Measurements from ENCODE around the gene DAB2IP.

The DAB2IP gene

DNA sequence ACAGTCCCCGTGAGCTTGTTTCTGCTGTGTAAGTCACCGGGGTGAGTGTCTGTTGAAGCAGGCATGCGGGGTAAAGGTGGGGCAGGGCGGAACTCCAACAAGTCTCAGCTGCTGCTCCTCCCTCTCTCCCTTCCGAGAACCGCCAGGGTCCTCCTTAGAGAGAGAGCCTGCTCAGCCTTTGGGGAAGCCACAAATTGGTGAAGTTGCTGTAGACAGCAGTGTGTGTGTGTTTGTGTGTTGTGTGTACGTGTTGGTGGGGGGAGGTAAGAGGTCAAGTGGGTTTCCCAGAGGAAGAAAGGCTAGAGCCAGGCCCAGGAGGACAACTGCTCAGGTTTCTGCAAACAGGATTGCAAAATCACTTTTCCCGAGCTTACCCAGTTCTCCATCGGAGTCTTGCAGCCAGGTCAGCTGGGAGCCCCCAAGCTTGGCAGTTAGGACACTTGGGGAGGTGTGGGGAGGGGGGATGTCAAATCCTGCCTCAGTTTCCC, 38.9 kb upstream of the DAB2IP start:
- H3K9ac ChIP-seq (ENCODE audit: low read length), result no peak overlapping the region
- H4K8ac ChIP-seq (ENCODE audit: low read length), result no peak overlapping the region

DNA sequence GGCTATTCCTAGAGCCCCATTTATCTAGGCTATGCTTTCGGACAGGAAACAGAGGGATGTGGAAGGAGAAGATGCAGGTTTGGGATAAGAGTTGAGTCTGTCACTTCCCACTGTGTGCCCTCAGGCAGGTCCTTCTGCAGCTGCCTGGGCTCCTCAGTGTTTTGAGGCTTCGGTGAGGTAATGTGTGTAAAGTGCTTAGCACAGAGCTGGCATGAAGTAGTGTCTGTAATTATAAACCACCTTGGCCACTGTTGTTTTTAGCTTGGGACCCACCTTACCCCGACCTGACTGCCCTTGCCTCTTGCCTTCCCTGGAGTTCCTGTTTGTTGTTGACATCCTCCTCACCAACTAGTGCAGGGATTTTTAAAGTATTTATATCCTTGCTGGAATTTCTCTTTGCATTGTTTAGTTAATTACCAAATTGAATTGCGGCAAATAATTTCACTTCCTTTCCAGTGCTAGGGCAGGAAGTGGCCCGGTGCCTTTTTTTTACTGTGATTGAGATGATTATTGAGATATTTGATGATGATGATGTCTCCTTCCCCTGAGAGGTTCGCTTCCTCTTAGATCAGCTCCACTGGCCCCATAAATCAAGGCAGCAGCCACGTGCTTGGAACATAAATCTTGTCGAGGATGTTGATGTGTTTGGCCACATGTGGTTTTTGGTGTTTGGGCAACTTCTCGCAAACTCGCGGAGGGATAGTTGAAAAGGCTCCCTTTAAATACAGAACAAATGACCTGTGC, 38.3 kb upstream of the DAB2IP start:
- Histone ChIP-seq H3K23ac (ENCODE audit: low read length in 2 of 2) (no peak overlapping the region), H2BK12ac (ENCODE audit: low read length in 2 of 2) (no peak overlapping the region), H3K4me2 (ENCODE audit: low read length, poor library complexity, severe bottlenecking) (no peak overlapping the region), H3K18ac (ENCODE audit: low read depth in 1 of 2, low read length in 2 of 2) (no peak overlapping the region), H2BK15ac (ENCODE audit: low read depth, poor library complexity, severe bottlenecking) (no peak overlapping the region), H2BK120ac (ENCODE audit: low read depth, low read length) (no peak overlapping the region), H3K27ac (ENCODE audit: low read length, poor library complexity, severe bottlenecking) (no peak overlapping the region), H3K14ac (ENCODE audit: low read length in 2 of 2) (no peak overlapping the region), H3K9me3 (ENCODE audit: control insufficient read depth, low read length) (no peaks in the 10 kb centered on the region), H3K4ac (ENCODE audit: low read depth in 1 of 2, low read length in 2 of 2) (no peak overlapping the region), H3K4me3 (ENCODE audit: insufficient read depth in 1 of 2, low read depth in 1 of 2, low read length in 2 of 2) (no peak overlapping the region), H2AFZ (ENCODE audit: low read depth, low read length) (no peak overlapping the region), H3K9ac (ENCODE audit: low read length) (no peak overlapping the region), H3K36me3 (ENCODE audit: control insufficient read depth in 1 of 2, insufficient read depth in 2 of 2, low read depth in 1 of 2, low read length in 2 of 2) (no peaks in the 10 kb centered on the region), H2BK5ac (ENCODE audit: low read depth, low read length, poor library complexity, severe bottlenecking) (no peak overlapping the region), H4K91ac (ENCODE audit: low read length) (no peak overlapping the region), H3K79me1 (replicated peaks; ENCODE audit: low read length, poor library complexity, severe bottlenecking) (peaks cover 2% of the 10 kb centered on the region), H3K4me1 (ENCODE audit: control insufficient read depth, insufficient read depth, low read depth, low read length) (peaks cover 15% of the 10 kb centered on the region), H2AK5ac (ENCODE audit: low read length, severe bottlenecking) (no peak overlapping the region), H3K27me3 (ENCODE audit: control insufficient read depth in 1 of 2, insufficient read depth in 1 of 2, low read length in 2 of 2) (peaks cover 17 to 43% of the 10 kb centered on the region in 2 experiments), H4K8ac (ENCODE audit: low read length) (no peak overlapping the region)
- peak; percentile 50 for DNase-seq
- 29% methylated on average over 6 of the region's 11 CpGs for WGBS

More for the DNA sequence above, 38.9 kb upstream of the DAB2IP start:
- Histone ChIP-seq H4K91ac (ENCODE audit: low read length) (no peak overlapping the region), H2BK12ac (ENCODE audit: low read length in 2 of 2) (no peak overlapping the region), H3K14ac (ENCODE audit: low read length in 2 of 2) (no peak overlapping the region), H3K4me1 (ENCODE audit: control insufficient read depth, insufficient read depth, low read depth, low read length) (peaks cover 19% of the 10 kb centered on the region), H2AFZ (ENCODE audit: low read depth, low read length) (no peak overlapping the region), H3K4me3 (ENCODE audit: insufficient read depth in 1 of 2, low read depth in 1 of 2, low read length in 2 of 2) (no peak overlapping the region), H3K4ac (ENCODE audit: low read depth in 1 of 2, low read length in 2 of 2) (no peak overlapping the region), H3K18ac (ENCODE audit: low read depth in 1 of 2, low read length in 2 of 2) (no peak overlapping the region), H2BK120ac (ENCODE audit: low read depth, low read length) (no peak overlapping the region), H3K9me3 (ENCODE audit: control insufficient read depth, low read length) (no peaks in the 10 kb centered on the region), H3K23ac (ENCODE audit: low read length in 2 of 2) (no peak overlapping the region), H2BK5ac (ENCODE audit: low read depth, low read length, poor library complexity, severe bottlenecking) (no peak overlapping the region), H3K27ac (ENCODE audit: low read length, poor library complexity, severe bottlenecking) (no peak overlapping the region), H3K27me3 (ENCODE audit: control insufficient read depth in 1 of 2, insufficient read depth in 1 of 2, low read length in 2 of 2) (peaks cover 17 to 42% of the 10 kb centered on the region in 2 experiments), H3K79me1 (replicated peaks; ENCODE audit: low read length, poor library complexity, severe bottlenecking) (peaks cover 2% of the 10 kb centered on the region), H3K4me2 (ENCODE audit: low read length, poor library complexity, severe bottlenecking) (no peak overlapping the region), H3K36me3 (ENCODE audit: control insufficient read depth in 1 of 2, insufficient read depth in 2 of 2, low read depth in 1 of 2, low read length in 2 of 2) (no peaks in the 10 kb centered on the region), H2BK15ac (ENCODE audit: low read depth, poor library complexity, severe bottlenecking) (no peak overlapping the region), H2AK5ac (ENCODE audit: low read length, severe bottlenecking) (no peak overlapping the region)
- peak; percentile 53 for DNase-seq
- 0% methylated on average over 3 of the region's 9 CpGs for WGBS

DNA sequence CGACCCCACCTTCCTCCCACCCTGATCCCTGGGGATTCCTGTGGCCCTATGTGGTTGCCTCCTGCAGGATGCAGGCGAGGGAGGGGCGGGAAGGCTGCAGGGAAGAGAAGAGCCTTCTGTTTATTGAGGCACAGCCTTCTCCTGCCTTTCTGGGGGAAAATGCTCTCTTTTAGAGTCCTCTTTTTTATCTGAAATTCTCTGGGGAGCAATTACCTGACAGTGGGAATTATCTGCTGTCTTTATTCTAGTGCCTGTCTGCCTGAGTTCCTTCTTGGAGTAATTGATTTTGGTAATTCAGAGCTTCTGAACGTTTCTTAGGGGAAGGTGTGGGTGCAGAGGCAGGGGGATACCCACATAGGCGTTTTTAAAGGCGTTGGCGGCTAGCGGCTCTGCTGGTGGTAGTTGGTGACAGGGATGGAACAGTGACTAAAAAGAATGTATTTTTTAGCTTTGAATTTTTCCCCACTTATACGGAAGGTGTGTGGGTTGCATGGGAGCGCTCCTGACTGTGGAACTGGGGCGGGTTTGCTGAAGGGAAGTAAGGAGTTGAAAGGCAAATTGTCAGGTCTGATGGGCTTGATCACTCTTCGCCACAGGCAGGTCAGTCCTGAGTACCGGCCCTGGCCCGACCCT, 35.2 kb upstream of the DAB2IP start:
- Histone ChIP-seq H3K27me3 (ENCODE audit: control insufficient read depth in 1 of 2, insufficient read depth in 1 of 2, low read length in 2 of 2) (peaks cover 17 to 33% of the 10 kb centered on the region in 2 experiments), H4K91ac (ENCODE audit: low read length) (no peak overlapping the region), H3K14ac (ENCODE audit: low read length in 2 of 2) (no peak overlapping the region), H2AFZ (ENCODE audit: low read depth, low read length) (no peak overlapping the region), H3K79me1 (replicated peaks; ENCODE audit: low read length, poor library complexity, severe bottlenecking) (peaks cover 2% of the 10 kb centered on the region), H3K4me3 (ENCODE audit: insufficient read depth in 1 of 2, low read depth in 1 of 2, low read length in 2 of 2) (no peak overlapping the region), H3K9ac (ENCODE audit: low read length) (no peak overlapping the region), H2BK120ac (ENCODE audit: low read depth, low read length) (no peak overlapping the region), H3K23ac (ENCODE audit: low read length in 2 of 2) (no peak overlapping the region), H3K36me3 (ENCODE audit: control insufficient read depth in 1 of 2, insufficient read depth in 2 of 2, low read depth in 1 of 2, low read length in 2 of 2) (no peaks in the 10 kb centered on the region), H3K4ac (ENCODE audit: low read depth in 1 of 2, low read length in 2 of 2) (no peak overlapping the region), H3K9me3 (ENCODE audit: control insufficient read depth, low read length) (no peaks in the 10 kb centered on the region), H2BK12ac (ENCODE audit: low read length in 2 of 2) (no peak overlapping the region), H2AK5ac (ENCODE audit: low read length, severe bottlenecking) (no peak overlapping the region), H2BK5ac (ENCODE audit: low read depth, low read length, poor library complexity, severe bottlenecking) (no peak overlapping the region), H2BK15ac (ENCODE audit: low read depth, poor library complexity, severe bottlenecking) (no peak overlapping the region), H3K18ac (ENCODE audit: low read depth in 1 of 2, low read length in 2 of 2) (no peak overlapping the region), H3K27ac (ENCODE audit: low read length, poor library complexity, severe bottlenecking) (no peak overlapping the region), H4K8ac (ENCODE audit: low read length) (no peak overlapping the region), H3K4me1 (ENCODE audit: control insufficient read depth, insufficient read depth, low read depth, low read length) (peaks cover 18% of the 10 kb centered on the region), H3K4me2 (ENCODE audit: low read length, poor library complexity, severe bottlenecking) (no peak overlapping the region)
- DNase-seq, result no peak
- 83% methylated on average over 14 of the region's 14 CpGs for WGBS

DNA sequence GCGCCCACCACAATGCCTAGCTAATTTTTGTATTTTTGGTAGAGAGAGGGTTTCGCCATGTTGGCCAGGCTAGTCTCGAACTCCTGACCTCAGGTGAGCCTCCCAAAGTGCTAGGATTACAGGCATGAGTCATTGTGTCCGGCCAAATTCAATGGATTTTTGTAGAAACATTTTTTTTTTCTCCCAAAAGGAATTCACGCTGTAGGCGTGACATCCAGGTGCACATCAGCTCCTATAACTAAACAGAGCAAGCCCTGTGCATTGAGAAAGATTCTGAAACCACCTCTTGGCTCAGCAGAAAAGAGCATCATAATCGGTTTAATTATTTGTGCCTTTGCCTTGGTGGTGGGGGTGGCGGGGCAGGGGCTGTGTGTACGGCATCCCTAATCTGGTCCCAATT, 32.9 kb upstream of the DAB2IP start:
- no peak overlapping the region for H3K27ac ChIP-seq (ENCODE audit: low read length, poor library complexity, severe bottlenecking)
- H3K4ac ChIP-seq (ENCODE audit: low read depth in 1 of 2, low read length in 2 of 2), result no peak overlapping the region
- no peak overlapping the region for H3K18ac ChIP-seq (ENCODE audit: low read depth in 1 of 2, low read length in 2 of 2)
- no peak overlapping the region for H3K4me3 ChIP-seq (ENCODE audit: insufficient read depth in 1 of 2, low read depth in 1 of 2, low read length in 2 of 2)
- H3K79me1 ChIP-seq (replicated peaks; ENCODE audit: low read length, poor library complexity, severe bottlenecking), result peaks cover 2% of the 10 kb centered on the region
- no peak overlapping the region for H3K9ac ChIP-seq (ENCODE audit: low read length)
- no peaks in the 10 kb centered on the region for H3K36me3 ChIP-seq (ENCODE audit: control insufficient read depth in 1 of 2, insufficient read depth in 2 of 2, low read depth in 1 of 2, low read length in 2 of 2)
- H3K4me2 ChIP-seq (ENCODE audit: low read length, poor library complexity, severe bottlenecking), result no peak overlapping the region
- H2AFZ ChIP-seq (ENCODE audit: low read depth, low read length), result no peak overlapping the region
- no peaks in the 10 kb centered on the region for H3K9me3 ChIP-seq (ENCODE audit: control insufficient read depth, low read length)
- peaks cover 22% of the 10 kb centered on the region for H3K4me1 ChIP-seq (ENCODE audit: control insufficient read depth, insufficient read depth, low read depth, low read length)
- DNase-seq, result no peak
- no peak overlapping the region for H2BK12ac ChIP-seq (ENCODE audit: low read length in 2 of 2)
- H2BK120ac ChIP-seq (ENCODE audit: low read depth, low read length), result no peak overlapping the region
- H4K8ac ChIP-seq (ENCODE audit: low read length), result no peak overlapping the region
- no peak overlapping the region for H2BK15ac ChIP-seq (ENCODE audit: low read depth, poor library complexity, severe bottlenecking)
- no peak overlapping the region for H2BK5ac ChIP-seq (ENCODE audit: low read depth, low read length, poor library complexity, severe bottlenecking)
- no peak overlapping the region for H2AK5ac ChIP-seq (ENCODE audit: low read length, severe bottlenecking)
- H4K91ac ChIP-seq (ENCODE audit: low read length), result no peak overlapping the region
- no peak overlapping the region for H3K23ac ChIP-seq (ENCODE audit: low read length in 2 of 2)
- peaks cover 6 to 17% of the 10 kb centered on the region in 2 experiments for H3K27me3 ChIP-seq (ENCODE audit: control insufficient read depth in 1 of 2, insufficient read depth in 1 of 2, low read length in 2 of 2)
- no peak overlapping the region for H3K14ac ChIP-seq (ENCODE audit: low read length in 2 of 2)
- 87% methylated on average over 9 of the region's 9 CpGs for WGBS
